Neural cell (in vitro differentiated cells): Measurements from ENCODE around the gene UBN2.

Experiments used
- EP300 ChIP-seq: fragments of 450-650 bp; conservative IDR thresholded peaks from 2 replicates; pipeline ENCODE4 v1.6.1; 2014; ENCODE audit warnings: antibody characterized with exemption, mild to moderate bottlenecking, moderate library complexity; ENCODE audit not compliant: poor library complexity, severe bottlenecking
- EZH2 ChIP-seq: fragments of 200-600, 300-800 bp; shearing (Covaris generic), sonication (generic); IDR thresholded peaks from 2 replicates; pipeline ENCODE4 v1.6.1; 2014; ENCODE audit warnings: antibody characterized with exemption, low read length, borderline replicate concordance, mild to moderate bottlenecking; ENCODE audit not compliant: insufficient read depth, poor library complexity, severe bottlenecking
- MXI1 ChIP-seq: fragments of 450-650 bp; conservative IDR thresholded peaks from 2 replicates; pipeline ENCODE4 v1.6.1; 2014; ENCODE audit warnings: antibody characterized with exemption, mild to moderate bottlenecking; ENCODE audit not compliant: poor library complexity, severe bottlenecking
- POLR2AphosphoS5 ChIP-seq: IDR thresholded peaks from 2 replicates; pipeline ENCODE4 v1.6.1; 2012
- RAD21 ChIP-seq: fragments of 450-650 bp; conservative IDR thresholded peaks from 2 replicates; pipeline ENCODE4 v1.6.1; 2014; ENCODE audit warnings: antibody characterized with exemption, mild to moderate bottlenecking, moderate library complexity
- SMC3 ChIP-seq: fragments of 450-650 bp; conservative IDR thresholded peaks from 2 replicates; pipeline ENCODE4 v1.6.1; 2014; ENCODE audit warnings: antibody characterized with exemption, mild to moderate bottlenecking, moderate library complexity; ENCODE audit not compliant: poor library complexity
- TAF1 ChIP-seq: IDR thresholded peaks from 2 replicates; pipeline ENCODE4 v1.6.1; 2012; ENCODE audit warnings: low read depth
- TF ChIP-seq, protein P1 (sequence below): fragments of 450-650 bp; IDR thresholded peaks from 2 replicates; pipeline ENCODE4 v1.5.1; 2014; ENCODE audit warnings: antibody characterized with exemption, mild to moderate bottlenecking, moderate library complexity; ENCODE audit not compliant: poor library complexity, severe bottlenecking
- TF ChIP-seq, protein P2 (sequence below): IDR thresholded peaks from 2 replicates; pipeline ENCODE4 v1.6.1; 2012; ENCODE audit warnings: borderline replicate concordance

DNA sequence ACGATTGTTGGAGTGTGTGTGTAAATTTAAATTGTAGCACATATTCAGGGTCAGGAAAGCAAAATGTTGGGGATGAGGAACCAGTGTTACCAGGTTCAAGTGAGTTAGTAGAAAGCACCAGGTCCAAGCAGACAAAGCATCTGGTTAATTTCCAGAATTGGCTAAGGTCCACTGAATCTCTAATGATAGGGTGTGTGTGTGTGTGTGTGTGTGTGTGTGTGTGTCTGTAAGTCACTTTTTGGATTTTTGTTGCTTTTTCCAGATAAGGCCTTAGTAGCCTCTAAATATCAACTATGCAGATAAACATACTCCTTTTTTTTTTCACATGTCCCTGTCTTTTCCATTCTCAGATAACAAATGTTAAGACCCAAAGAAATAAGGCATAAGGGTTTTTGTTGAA, 73.5 kb downstream of the UBN2 start:
- TF ChIP-seq, protein P1, sequence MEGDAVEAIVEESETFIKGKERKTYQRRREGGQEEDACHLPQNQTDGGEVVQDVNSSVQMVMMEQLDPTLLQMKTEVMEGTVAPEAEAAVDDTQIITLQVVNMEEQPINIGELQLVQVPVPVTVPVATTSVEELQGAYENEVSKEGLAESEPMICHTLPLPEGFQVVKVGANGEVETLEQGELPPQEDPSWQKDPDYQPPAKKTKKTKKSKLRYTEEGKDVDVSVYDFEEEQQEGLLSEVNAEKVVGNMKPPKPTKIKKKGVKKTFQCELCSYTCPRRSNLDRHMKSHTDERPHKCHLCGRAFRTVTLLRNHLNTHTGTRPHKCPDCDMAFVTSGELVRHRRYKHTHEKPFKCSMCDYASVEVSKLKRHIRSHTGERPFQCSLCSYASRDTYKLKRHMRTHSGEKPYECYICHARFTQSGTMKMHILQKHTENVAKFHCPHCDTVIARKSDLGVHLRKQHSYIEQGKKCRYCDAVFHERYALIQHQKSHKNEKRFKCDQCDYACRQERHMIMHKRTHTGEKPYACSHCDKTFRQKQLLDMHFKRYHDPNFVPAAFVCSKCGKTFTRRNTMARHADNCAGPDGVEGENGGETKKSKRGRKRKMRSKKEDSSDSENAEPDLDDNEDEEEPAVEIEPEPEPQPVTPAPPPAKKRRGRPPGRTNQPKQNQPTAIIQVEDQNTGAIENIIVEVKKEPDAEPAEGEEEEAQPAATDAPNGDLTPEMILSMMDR, result no peak
- TF ChIP-seq, protein P2, sequence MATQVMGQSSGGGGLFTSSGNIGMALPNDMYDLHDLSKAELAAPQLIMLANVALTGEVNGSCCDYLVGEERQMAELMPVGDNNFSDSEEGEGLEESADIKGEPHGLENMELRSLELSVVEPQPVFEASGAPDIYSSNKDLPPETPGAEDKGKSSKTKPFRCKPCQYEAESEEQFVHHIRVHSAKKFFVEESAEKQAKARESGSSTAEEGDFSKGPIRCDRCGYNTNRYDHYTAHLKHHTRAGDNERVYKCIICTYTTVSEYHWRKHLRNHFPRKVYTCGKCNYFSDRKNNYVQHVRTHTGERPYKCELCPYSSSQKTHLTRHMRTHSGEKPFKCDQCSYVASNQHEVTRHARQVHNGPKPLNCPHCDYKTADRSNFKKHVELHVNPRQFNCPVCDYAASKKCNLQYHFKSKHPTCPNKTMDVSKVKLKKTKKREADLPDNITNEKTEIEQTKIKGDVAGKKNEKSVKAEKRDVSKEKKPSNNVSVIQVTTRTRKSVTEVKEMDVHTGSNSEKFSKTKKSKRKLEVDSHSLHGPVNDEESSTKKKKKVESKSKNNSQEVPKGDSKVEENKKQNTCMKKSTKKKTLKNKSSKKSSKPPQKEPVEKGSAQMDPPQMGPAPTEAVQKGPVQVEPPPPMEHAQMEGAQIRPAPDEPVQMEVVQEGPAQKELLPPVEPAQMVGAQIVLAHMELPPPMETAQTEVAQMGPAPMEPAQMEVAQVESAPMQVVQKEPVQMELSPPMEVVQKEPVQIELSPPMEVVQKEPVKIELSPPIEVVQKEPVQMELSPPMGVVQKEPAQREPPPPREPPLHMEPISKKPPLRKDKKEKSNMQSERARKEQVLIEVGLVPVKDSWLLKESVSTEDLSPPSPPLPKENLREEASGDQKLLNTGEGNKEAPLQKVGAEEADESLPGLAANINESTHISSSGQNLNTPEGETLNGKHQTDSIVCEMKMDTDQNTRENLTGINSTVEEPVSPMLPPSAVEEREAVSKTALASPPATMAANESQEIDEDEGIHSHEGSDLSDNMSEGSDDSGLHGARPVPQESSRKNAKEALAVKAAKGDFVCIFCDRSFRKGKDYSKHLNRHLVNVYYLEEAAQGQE, result no peak
- TF ChIP-seq MXI1 (no peak), SMC3 (no peak), POLR2AphosphoS5 (no peak), RAD21 (no peak), EZH2 (no peak), TAF1 (no peak), EP300 (no peak)
